ENCODE results near the gene ARGLU1.

Gene ARGLU1

GRCh38 chr13:106503730-106504453 is 64.0 kb downstream of the ARGLU1 start:
- FAIRE-seq (no peak), DNase-seq (ENCODE audit: low spot score) (no peak)

GRCh38 chr13:106503272-106503671 is 64.7 kb downstream of the ARGLU1 start:
- DNase-seq (ENCODE audit: low spot score) = no peak
- FAIRE-seq = no peak

- DNase-seq (ENCODE audit: low spot score) (no peak), FAIRE-seq (no peak)
Observed at GRCh38 chr13:106500445-106500844, 67.5 kb downstream of the ARGLU1 start.

GRCh38 chr13:106499896-106500295 is 68.0 kb downstream of the ARGLU1 start:
- DNase-seq (ENCODE audit: low spot score) = no peak
- no peak for FAIRE-seq

GRCh38 chr13:106499113-106499512 is 68.8 kb downstream of the ARGLU1 start:
- no peak for DNase-seq (ENCODE audit: low spot score)
- no peak for FAIRE-seq

- DNase-seq (ENCODE audit: low spot score) (no peak), FAIRE-seq (no peak)
Observed at GRCh38 chr13:106498571-106498970, 69.4 kb downstream of the ARGLU1 start.

GRCh38 chr13:106498158-106498557 is 69.8 kb downstream of the ARGLU1 start:
- DNase-seq (ENCODE audit: low spot score) = no peak
- FAIRE-seq = no peak

- DNase-seq (ENCODE audit: low spot score) = no peak
- no peak for FAIRE-seq
Observed at GRCh38 chr13:106497079-106497478, 70.9 kb downstream of the ARGLU1 start.

GRCh38 chr13:106496072-106496997 is 71.6 kb downstream of the ARGLU1 start:
- no peak for DNase-seq (ENCODE audit: low spot score)

GRCh38 chr13:106494936-106495335 is 73.0 kb downstream of the ARGLU1 start:
- DNase-seq (ENCODE audit: low spot score) (no peak), FAIRE-seq (no peak)

More at GRCh38 chr13:106496072-106496997, 71.6 kb downstream of the ARGLU1 start:
- FAIRE-seq = no peak

- no peak for FAIRE-seq
- DNase-seq (ENCODE audit: low spot score) = no peak
Observed at GRCh38 chr13:106494506-106494905, 73.4 kb downstream of the ARGLU1 start.

- no peak for FAIRE-seq
Observed at GRCh38 chr13:106493533-106494220, 74.3 kb downstream of the ARGLU1 start.

GRCh38 chr13:106492588-106493475 is 75.1 kb downstream of the ARGLU1 start:
- no peak for FAIRE-seq
- DNase-seq (ENCODE audit: low spot score) = no peak

More at GRCh38 chr13:106493533-106494220, 74.3 kb downstream of the ARGLU1 start:
- no peak for DNase-seq (ENCODE audit: low spot score)

- DNase-seq (ENCODE audit: low spot score) (no peak), FAIRE-seq (no peak)
Observed at GRCh38 chr13:106491928-106492587, 75.9 kb downstream of the ARGLU1 start.

Measured in urothelium cell line (cell line).